Astrocyte of the spinal cord (primary cell): Measurements from ENCODE around the gene S100A9.
"Not testable (repeated sequence)": the region's sequence is repeated elsewhere in the genome, so short reads cannot be mapped to it uniquely, and the experiment has no call there.

Source experiments
- DNase-seq: peaks from one replicate; pipeline ENCODE4 v3.0.0; 2011; ENCODE audit warnings: low read depth, low spot score
- H3K4me3 ChIP-seq: 2 replicates; pipeline ENCODE4 v1.5.1; 2011; ENCODE audit warnings: low read depth, mild to moderate bottlenecking, low read length, moderate library complexity
- in situ Hi-C: cut with HindIII; loops from 2 replicates; pipeline ENCODE4 v1.10.0; 2017; ENCODE audit warnings: low sequenced_read_pairs
- TF ChIP-seq, protein P1 (sequence below): IDR thresholded peaks from 2 replicates; pipeline ENCODE4 v1.5.1; 2012; ENCODE audit warnings: low read depth, mild to moderate bottlenecking, low read length, inconsistent platforms

S100A9 gene

DNA sequence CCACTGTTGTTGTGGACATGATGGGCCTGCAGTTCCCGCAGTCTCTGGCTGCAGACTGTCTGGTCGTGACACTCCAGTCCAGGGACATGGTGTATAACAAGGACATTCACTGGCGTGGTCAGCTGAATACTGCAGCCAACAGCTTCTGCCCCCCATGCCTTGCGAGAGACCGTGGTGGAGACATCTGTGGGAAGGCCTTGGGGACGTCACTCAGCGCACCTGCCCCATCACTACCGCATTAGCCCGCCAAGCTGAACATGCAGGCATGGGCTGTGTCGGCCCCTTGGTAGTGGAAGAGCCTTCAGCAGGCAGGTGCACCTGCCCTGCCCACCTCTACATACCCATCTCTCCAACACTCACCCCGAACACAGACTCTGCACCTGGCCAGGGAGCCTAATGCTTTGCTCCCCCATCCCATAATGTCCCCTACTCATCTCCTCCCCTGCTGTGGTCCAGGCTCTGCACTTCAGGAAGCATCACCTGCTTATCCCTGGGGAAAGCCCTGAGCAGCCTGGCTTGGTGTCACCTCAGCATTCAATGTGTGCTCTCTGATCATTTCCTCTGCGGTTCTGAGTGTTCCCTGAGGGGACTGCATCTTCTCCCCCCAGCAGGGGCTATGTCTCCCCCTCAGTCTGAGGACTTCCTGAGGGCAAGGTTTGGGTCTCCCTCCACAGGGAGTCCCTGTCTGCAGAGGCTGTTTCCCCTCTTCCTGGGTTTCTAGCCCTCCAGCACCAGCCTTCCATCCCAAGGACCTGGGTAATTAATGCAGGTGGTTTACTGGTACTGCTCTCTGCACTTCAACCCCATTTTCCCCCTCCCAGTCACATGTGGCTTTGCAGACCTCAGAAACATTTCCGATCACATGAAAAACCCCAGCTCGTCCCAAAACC, 12.2 kb upstream of the S100A9 start:
- in situ Hi-C loops: no loop called here
- TF ChIP-seq, protein P1, sequence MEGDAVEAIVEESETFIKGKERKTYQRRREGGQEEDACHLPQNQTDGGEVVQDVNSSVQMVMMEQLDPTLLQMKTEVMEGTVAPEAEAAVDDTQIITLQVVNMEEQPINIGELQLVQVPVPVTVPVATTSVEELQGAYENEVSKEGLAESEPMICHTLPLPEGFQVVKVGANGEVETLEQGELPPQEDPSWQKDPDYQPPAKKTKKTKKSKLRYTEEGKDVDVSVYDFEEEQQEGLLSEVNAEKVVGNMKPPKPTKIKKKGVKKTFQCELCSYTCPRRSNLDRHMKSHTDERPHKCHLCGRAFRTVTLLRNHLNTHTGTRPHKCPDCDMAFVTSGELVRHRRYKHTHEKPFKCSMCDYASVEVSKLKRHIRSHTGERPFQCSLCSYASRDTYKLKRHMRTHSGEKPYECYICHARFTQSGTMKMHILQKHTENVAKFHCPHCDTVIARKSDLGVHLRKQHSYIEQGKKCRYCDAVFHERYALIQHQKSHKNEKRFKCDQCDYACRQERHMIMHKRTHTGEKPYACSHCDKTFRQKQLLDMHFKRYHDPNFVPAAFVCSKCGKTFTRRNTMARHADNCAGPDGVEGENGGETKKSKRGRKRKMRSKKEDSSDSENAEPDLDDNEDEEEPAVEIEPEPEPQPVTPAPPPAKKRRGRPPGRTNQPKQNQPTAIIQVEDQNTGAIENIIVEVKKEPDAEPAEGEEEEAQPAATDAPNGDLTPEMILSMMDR: no peak
- DNase-seq: no peak
- no peak overlapping the region for H3K4me3 ChIP-seq

DNA sequence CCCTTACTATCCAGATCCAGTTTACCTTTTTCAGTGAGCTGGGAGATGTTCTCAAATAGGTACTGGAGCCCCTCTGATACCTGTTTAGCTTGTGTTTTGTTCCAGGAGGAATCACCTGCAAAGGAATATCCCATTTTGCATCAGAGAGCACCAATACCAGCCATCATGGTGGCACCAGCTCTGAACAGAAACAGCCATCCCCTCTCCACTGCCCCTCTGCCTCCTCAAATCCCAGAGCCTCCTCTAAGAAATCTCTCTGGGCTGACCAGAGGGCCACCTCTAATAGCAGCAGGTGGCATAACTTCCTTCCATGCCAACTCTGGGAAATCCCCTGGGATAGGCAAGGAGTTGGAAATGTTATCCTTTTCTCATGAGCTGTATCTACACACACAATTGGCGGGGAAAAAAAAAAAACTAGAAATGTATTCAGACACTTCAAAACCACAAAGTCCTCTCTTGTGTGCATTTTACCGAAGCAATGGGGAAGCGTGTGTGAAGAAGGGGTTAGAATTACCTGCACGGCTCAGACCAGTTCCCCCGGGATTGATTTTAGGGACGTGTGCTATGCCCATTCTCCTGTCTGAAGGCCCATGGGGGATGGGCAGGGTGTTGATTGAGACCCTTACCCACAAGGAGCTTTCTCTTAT, 11.5 kb upstream of the S100A9 start:
- no peak overlapping the region for H3K4me3 ChIP-seq
- DNase-seq: no peak
- in situ Hi-C loops: no loop called here
- TF ChIP-seq, protein P1: no peak

DNA sequence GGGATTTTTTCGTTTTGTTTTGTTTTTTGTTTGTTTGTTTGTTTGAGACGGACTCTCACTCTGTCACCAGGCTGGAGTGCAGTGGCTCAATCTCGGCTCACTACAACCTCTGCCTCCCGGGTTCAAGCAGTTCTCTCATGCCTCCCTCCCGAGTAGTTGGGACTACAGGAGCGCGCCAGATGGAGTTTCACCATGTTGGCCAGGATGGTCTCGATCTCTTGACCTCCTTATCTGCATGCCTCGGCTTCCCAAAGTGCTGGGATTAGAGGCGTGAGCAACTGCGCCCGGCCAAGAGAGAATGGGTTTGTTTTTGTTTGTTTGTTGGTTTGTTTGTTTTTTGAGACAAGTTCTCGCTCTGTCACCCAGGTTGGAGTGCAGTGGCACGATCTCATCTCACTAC, 10.6 kb upstream of the S100A9 start:
- DNase-seq, in situ Hi-C loops: not testable (repeated sequence)

DNA sequence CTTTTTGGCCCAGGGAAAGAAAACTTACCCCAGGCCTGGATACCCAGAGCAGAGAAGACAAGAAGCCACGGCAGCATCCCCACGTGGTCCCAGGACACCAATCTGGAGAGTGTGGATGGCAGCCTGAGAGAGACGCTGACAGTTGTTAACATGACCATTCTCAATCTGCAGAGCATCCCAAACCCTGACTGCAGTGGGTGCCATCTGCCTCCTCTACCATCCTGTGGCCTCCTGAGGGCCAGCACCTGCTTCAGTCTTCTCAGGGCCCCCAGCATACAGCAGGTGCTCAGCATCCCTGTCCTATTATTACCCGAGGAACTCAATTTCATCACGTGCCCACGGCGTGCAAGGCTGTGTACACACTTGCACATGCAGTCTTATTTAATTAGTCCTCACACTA, 9.8 kb upstream of the S100A9 start:
- no peak overlapping the region for H3K4me3 ChIP-seq
- TF ChIP-seq, protein P1: no peak
- in situ Hi-C loops: no loop called here
- DNase-seq: no peak

More for the DNA sequence above, 10.6 kb upstream of the S100A9 start:
- H3K4me3 ChIP-seq: not testable (repeated sequence)

DNA sequence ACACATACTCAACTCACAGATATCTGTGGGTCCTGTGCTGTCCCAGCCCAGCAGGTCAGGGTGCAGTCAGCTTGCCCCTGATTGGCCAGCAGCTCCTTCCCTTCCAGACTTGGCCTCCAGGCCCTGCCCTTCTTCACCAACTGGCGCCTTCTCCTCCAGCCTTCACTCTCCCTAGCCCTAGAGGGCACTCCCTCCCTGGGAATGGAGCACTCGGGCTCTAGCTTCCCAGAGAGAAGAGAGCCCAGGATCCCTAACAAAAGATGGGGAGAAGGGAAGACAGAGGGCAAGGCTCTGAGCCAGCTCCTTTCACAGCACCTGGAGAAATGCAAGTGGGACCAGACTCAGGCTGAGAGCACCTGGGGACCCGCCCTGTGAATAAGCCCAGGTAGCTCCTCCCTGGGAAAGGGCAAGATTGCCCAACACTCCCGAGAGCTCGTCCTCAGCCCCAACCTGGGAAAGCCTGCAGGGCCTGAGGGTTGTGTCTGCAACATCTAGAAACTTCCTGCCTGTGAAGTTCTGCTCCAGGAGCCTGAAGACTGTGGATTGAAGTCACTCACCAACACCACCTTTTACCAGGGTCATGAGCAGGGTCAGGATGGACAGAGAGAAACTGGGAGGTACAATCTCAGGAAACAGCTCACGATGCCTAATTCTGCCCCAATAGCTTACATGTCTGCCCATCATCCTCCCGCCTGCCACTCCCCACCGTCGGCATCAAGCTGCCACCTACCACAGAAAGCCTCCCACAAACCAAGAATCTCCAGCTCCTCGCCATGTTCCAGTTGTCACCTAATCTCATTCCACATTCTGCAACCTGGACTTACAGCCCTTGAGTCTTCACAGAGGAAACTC, 8.9 kb upstream of the S100A9 start, which contains the start of gene PGLYRP4:
PGLYRP4 (minus strand) TSS at position 331 of the 852 bp plus-strand sequence. CDS start 909 bp downstream, outside the sequence.
- DNase-seq: no peak
- in situ Hi-C loops: no loop called here

DNA sequence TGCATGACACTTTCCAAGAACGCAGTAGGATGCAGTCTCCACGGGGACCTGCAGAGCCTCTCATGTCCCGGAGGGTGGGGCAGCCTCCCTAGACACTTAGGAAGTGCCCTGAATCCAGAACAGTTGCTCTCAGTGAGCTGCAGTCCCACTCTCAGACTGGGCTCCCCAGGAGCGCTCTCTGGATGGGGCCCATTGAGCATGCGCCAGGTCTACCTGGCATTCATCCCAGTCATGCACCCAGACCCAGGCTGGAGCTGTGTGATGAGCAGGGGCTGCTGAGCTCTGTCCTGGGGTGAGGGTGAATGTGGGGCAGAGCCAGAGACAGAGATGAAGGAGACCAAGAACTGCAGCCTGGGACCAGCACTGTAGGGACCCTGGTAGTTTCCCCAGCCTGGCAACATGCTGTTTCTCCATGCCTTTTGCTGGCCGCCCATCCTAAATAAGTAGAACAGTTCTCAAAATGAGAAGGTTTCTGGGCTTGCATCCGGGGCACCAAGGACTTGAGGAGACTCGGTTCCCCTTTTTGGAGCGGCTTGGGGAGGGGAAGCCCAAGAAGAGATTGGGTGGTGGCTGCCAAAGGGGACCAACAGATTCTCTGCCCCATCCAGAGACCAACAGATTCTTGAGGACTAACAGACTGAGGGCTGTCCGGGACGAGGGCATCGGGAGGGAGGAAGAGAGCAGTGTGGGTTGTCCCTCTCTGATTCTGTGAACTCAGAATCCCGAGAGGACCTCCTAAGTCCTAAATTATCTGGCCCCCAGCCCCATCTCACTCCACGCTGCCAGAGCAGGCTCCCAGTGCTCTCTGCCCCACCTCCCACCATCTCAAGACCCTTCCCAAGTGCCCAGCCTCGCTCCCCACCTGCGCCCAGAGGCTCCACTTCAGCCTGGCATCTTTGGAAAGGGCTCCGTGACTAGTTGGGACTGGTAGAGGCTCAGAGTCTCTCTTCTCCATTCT, 8.0 kb upstream of the S100A9 start:
- no peak overlapping the region for H3K4me3 ChIP-seq
- in situ Hi-C loops: loop anchor here (10.0 kb wide), 1 partner anchor 145 kb away; no protein-coding TSS in a partner anchor
- no peak for DNase-seq
- TF ChIP-seq, protein P1: no peak

More for the DNA sequence above, 8.9 kb upstream of the S100A9 start, which contains the start of gene PGLYRP4:
- TF ChIP-seq, protein P1: no peak
- no peak within 1 kb of the TSS for H3K4me3 ChIP-seq
